Measurements from ENCODE around the gene IRAK1. TPM values are rescaled to one million over a fixed set of nuclear protein-coding genes. Genes with fewer than 3 reads are reported as not detected.
A peak's percentile ranks its signal among the peaks of the same experiment; 100 is the strongest.

IRAK1 gene
- total and polyA plus RNA-seq, 2 of the 13 experiments (the other 11 are each of a cell fraction or from before 2014, with no cell fraction given), result 57.7 to 77.3 TPM

GRCh38 chrX:153971124-153971449, 48.6 kb downstream of the IRAK1 start (continued):
- TF ChIP-seq ZNF251 (CRISPR knock-in tag; IDR thresholded peaks at IDR 0.05) (no peak), ZNF768 (CRISPR knock-in tag; IDR thresholded peaks at IDR 0.05) (no peak), ERF (CRISPR knock-in tag; IDR thresholded peaks at IDR 0.05) (no peak), E2F1 (CRISPR knock-in tag; IDR thresholded peaks at IDR 0.05) (no peak), CERS6 (CRISPR knock-in tag; IDR thresholded peaks at IDR 0.05) (no peak), EP300 (IDR thresholded peaks at IDR 0.05; ENCODE audit: low read depth in 2 of 2, low read length in 2 of 2) (no peak), EP300 (CRISPR knock-in tag; IDR thresholded peaks at IDR 0.05; ENCODE audit: borderline replicate concordance) (no peak), ZNF138 (CRISPR knock-in tag; IDR thresholded peaks at IDR 0.05; ENCODE audit: low read depth) (no peak), FUBP1 (CRISPR knock-in tag; IDR thresholded peaks at IDR 0.05; ENCODE audit: borderline replicate concordance) (no peak), ZNF253 (CRISPR knock-in tag; IDR thresholded peaks at IDR 0.05; ENCODE audit: borderline replicate concordance) (no peak), ZXDC (CRISPR knock-in tag; IDR thresholded peaks at IDR 0.05) (no peak), ZC3H4 (CRISPR knock-in tag; IDR thresholded peaks at IDR 0.05; ENCODE audit: borderline replicate concordance) (no peak), STAT6 (CRISPR knock-in tag; IDR thresholded peaks at IDR 0.05; ENCODE audit: borderline replicate concordance) (no peak), ATF1 (CRISPR knock-in tag; IDR thresholded peaks at IDR 0.05) (no peak), NAIF1 (CRISPR knock-in tag; IDR thresholded peaks at IDR 0.05; ENCODE audit: borderline replicate concordance) (no peak), TAF15 (IDR thresholded peaks at IDR 0.05; ENCODE audit: low read depth, low read length, poor library complexity, severe bottlenecking) (no peak), PHF8 (CRISPR knock-in tag; IDR thresholded peaks at IDR 0.05) (0 out of 2 replicates have a peak, but pooled peaks have one; percentile 25), TFDP2 (CRISPR knock-in tag; IDR thresholded peaks at IDR 0.05) (no peak; the same call in 1 of the 2 replicates), CREBL2 (CRISPR knock-in tag; IDR thresholded peaks at IDR 0.05; ENCODE audit: borderline replicate concordance) (no peak), SOX5 (CRISPR knock-in tag; IDR thresholded peaks at IDR 0.05; ENCODE audit: borderline replicate concordance) (no peak)

All from HepG2 (cell line).